DND-41 (cell line): ENCODE data around the gene LRRC15.

Experiments
- CTCF ChIP-seq: IDR thresholded peaks from 2 replicates; pipeline ENCODE4 v1.5.1; 2012; ENCODE audit warnings: borderline replicate concordance, low read length, moderate library complexity, mild to moderate bottlenecking; ENCODE audit not compliant: poor library complexity, severe bottlenecking; ENCODE audit errors: extremely low read depth
- EZH2 ChIP-seq: IDR thresholded peaks from 3 replicates; pipeline ENCODE4 v1.6.1; 2012; ENCODE audit warnings: borderline replicate concordance, low read depth, mild to moderate bottlenecking, moderate library complexity, low read length, inconsistent platforms; ENCODE audit not compliant: severe bottlenecking

GRCh38 chr3:194374935-194375334, 5.4 kb upstream of the LRRC15 start:
- TF ChIP-seq CTCF, result no peak
- TF ChIP-seq EZH2, result no peak
